Thymus (tissue), 11 donors: ENCODE data around the gene RBM23. TPM values are rescaled to one million over a fixed set of nuclear protein-coding genes. Genes with fewer than 3 reads are reported as not detected.

Source experiments
- DNase-seq, 9 donors: peaks; one replicate each; pipeline ENCODE4 v3.0.0-alpha.2; 2013; ENCODE audit warnings: low spot score in 9 of 9, low read depth in 6 of 9, missing footprints in 1 of 9
- H3K27ac ChIP-seq, 2 donors: one replicate each; pipeline ENCODE4 v1.5.1; 2013; ENCODE audit warnings: control low read depth in 1 of 2, low read depth in 1 of 2, low read length in 1 of 2, mild to moderate bottlenecking in 1 of 2, moderate library complexity in 1 of 2
- H3K27me3 ChIP-seq, 2 donors: one replicate each; pipeline ENCODE4 v1.5.1; 2013; ENCODE audit warnings: low read length in 1 of 2; ENCODE audit not compliant: control insufficient read depth in 2 of 2, insufficient read depth in 1 of 2
- H3K36me3 ChIP-seq, 2 donors: one replicate each; pipeline ENCODE4 v1.5.1; 2013; ENCODE audit warnings: low read length in 1 of 2, mild to moderate bottlenecking in 1 of 2, moderate library complexity in 1 of 2; ENCODE audit not compliant: control insufficient read depth in 2 of 2, insufficient read depth in 2 of 2
- H3K4me1 ChIP-seq, 2 donors: one replicate each; pipeline ENCODE4 v1.5.1; 2013; ENCODE audit warnings: low read length in 2 of 2; ENCODE audit not compliant: control insufficient read depth in 2 of 2, insufficient read depth in 2 of 2
- H3K4me3 ChIP-seq, 2 donors: one replicate each; pipeline ENCODE4 v1.5.1; 2013; ENCODE audit warnings: low read length in 2 of 2, control low read depth in 1 of 2, mild to moderate bottlenecking in 1 of 2
- H3K9me3 ChIP-seq, 2 donors: one replicate each; pipeline ENCODE4 v1.5.1; 2013; ENCODE audit warnings: low read length in 1 of 2, mild to moderate bottlenecking in 1 of 2; ENCODE audit not compliant: control insufficient read depth in 2 of 2, insufficient read depth in 1 of 2
- WGBS: extraction: QIAGEN DNeasy Blood & Tissue Kit; methylation state at CpG from one replicate; pipeline ENCODE4 v1.1.7; 2013; 5-methylcytosine and 5-hydroxymethylcytosine counted together
- polyA plus RNA-seq: library from polyadenylated mRNA; stranded (reverse); fragments of 200-250 nt; gene quantifications from one replicate; pipeline ENCODE4 v1.2.3, GENCODE V29; 2013
- total RNA-seq: library from RNA; stranded (reverse); fragments of 120-200 nt; gene quantifications from one replicate; pipeline ENCODE4 v1.2.4, GENCODE V29; 2013
- donor health status: healthy.

The RBM23 gene
- total and polyA plus RNA-seq, 2 donors: 41.8 to 85.2 TPM

GRCh38 chr14:22945642-22946041 is 26.7 kb upstream of the RBM23 start:
- 99% methylated on average over 3 of the region's 3 CpGs for WGBS
- Histone ChIP-seq H3K4me3 (no peak overlapping the region), H3K4me1 (no peaks in the 10 kb centered on the region), H3K27me3 (no peaks in the 10 kb centered on the region), H3K36me3 (peaks cover 10 to 46% of the 10 kb centered on the region in 2 donors), H3K9me3 (no peaks in the 10 kb centered on the region), H3K27ac (no peak overlapping the region)
- no peak for DNase-seq

- no peak for DNase-seq
- Histone ChIP-seq H3K9me3 (no peaks in the 10 kb centered on the region), H3K36me3 (peaks cover 3 to 23% of the 10 kb centered on the region in 2 donors), H3K4me3 (no peak overlapping the region), H3K27ac (no peak overlapping the region), H3K4me1 (no peaks in the 10 kb centered on the region), H3K27me3 (no peaks in the 10 kb centered on the region)
- WGBS: 97% methylated on average over 4 of the region's 4 CpGs
Observed at GRCh38 chr14:22939684-22940083, 20.7 kb upstream of the RBM23 start.

DNA sequence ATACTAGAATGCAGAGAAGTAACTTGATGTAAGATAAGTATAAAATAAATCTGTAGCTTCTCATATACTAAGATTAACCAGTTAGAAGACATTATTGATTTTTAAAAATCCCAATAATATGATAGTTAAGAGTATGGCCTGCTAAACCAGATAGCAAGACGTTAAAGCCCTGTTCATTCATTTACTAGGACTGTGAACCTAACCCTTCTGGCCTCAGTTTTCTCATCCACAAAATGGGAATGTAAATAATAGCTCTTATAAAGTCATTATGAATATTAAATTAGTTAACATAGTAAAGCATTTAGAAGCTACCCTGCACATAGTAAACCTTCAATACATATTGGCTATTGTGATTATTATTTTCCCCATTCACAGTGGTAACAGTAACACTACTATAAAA is 16.2 kb upstream of the RBM23 start:
- H3K36me3 ChIP-seq: peaks cover 3 to 7% of the 10 kb centered on the region in 2 donors
- no peaks in the 10 kb centered on the region for H3K9me3 ChIP-seq
- DNase-seq: no peak
- H3K27me3 ChIP-seq: no peaks in the 10 kb centered on the region
- no peak overlapping the region for H3K27ac ChIP-seq
- 97% methylated on average over 1 of the region's 1 CpG for WGBS
- no peak overlapping the region for H3K4me3 ChIP-seq
- peaks cover 2 to 7% of the 10 kb centered on the region in 2 donors for H3K4me1 ChIP-seq

DNA sequence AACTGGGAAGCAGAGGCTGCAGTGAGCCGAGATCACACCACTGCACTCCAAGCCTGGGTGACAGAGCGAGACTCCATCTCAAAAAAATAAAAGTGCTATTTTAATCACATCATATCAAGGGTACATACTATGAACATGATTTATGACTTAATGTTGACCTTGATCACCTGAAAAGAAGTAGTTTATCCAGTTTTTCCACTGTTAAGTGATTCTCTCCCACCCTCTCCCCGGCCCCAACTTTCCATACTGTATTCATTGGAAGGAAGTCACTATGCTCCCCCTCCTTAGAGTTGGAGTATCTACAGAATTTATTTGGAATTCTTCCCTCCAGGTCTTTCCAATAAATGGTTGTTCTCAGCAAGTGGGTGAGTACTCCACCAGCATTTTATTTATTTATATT is 13.2 kb upstream of the RBM23 start:
- H3K4me3 ChIP-seq: no peak overlapping the region
- no peak overlapping the region for H3K27ac ChIP-seq
- H3K9me3 ChIP-seq: no peaks in the 10 kb centered on the region
- DNase-seq: no peak
- 98% methylated on average over 3 of the region's 3 CpGs for WGBS
- H3K27me3 ChIP-seq: no peaks in the 10 kb centered on the region
- H3K36me3 ChIP-seq: peaks cover 0 to 3% of the 10 kb centered on the region in 2 donors
- H3K4me1 ChIP-seq: peaks cover 12 to 24% of the 10 kb centered on the region in 2 donors

DNA sequence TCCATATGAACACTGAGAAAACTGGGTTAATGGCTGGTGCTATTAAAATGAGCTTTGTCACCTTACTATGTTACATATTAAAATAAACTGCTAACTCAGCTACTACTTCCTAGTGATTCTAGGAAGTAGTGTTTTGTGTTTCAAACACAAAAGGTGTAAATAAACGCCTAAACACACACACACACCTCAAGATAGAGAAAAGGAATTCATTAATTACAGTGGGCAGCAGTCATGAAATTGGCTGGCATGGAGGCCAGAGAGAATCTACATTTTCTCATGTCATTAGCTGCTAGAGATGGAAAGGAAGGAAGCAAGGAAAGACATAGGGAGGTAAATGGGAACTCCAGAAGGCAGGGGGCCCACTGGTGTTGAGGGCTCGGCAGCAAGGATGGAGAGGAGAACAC is 11.0 kb upstream of the RBM23 start:
- peak overlapping the region; percentile 84 to 85 for H3K27ac ChIP-seq
- WGBS: 3% methylated on average over 2 of the region's 2 CpGs
- H3K4me3 ChIP-seq: peak overlapping the region; percentile 65 to 88
- peaks cover 12 to 24% of the 10 kb centered on the region in 2 donors for H3K4me1 ChIP-seq
- H3K9me3 ChIP-seq: no peaks in the 10 kb centered on the region
- DNase-seq: peak in 2 of 9 donors; percentile 16 to 45
- peaks cover 0 to 20% of the 10 kb centered on the region in 2 donors for H3K36me3 ChIP-seq
- no peaks in the 10 kb centered on the region for H3K27me3 ChIP-seq

- no peaks in the 10 kb centered on the region for H3K27me3 ChIP-seq
- H3K4me1 ChIP-seq: peaks cover 12 to 24% of the 10 kb centered on the region in 2 donors
- H3K9me3 ChIP-seq: no peaks in the 10 kb centered on the region
- H3K4me3 ChIP-seq: peak within 1 kb of the TSS; percentile 65 to 88
- WGBS: under 1% methylated on average over 51 of the region's 51 CpGs
- H3K36me3 ChIP-seq: peaks cover 6 to 26% of the 10 kb centered on the region in 2 donors
- peak; percentile 96 to 100 (median 99) for DNase-seq
- H3K27ac ChIP-seq: peak within 1 kb of the TSS; percentile 84 to 85
Observed at GRCh38 chr14:22929104-22929960, 10.4 kb upstream of the RBM23 start, which contains the start of gene PRMT5. Gene PRMT5, minus strand, starts transcription at chr14:22929376. Its CDS starts 15 bp downstream, at chr14:22929361.

DNA sequence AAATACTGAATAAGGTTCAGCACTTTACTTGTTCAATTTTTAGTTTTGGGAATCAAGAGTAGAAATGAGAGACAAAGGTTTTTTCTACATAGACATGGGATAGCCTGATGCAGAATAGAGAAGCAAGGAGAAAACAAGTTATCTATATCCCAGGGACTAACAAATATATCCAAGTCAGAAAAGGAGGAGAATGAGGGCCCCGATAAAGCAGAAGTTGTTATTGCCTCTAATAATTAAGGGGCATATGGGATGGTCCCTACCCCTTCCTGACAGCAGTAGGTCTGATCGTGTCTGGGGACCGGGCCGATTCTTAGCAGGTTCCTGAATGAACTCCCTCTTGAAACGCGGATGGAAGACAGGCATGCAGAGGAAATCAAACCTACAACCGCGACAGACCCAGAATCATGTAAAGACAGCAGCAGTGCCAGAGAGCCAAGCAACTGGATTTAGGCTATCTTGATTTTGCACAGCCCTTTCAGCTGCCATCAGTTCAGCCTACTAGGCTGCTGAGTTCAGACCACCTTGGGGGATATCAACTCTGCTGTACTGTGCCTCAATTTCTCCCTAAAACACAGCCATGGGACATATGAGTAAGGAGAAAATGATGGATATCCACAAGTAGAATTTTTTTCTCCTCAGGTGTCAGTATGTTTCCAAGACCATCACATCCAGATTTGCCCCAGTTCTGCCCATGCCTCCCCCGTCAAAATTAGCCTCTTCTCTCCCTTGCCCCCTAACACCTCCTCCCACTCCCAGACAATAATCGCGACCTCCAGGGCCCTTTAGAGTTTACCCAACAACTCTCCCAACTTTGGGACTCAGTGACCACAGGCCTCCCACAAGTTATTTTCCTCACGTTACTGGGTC is 9.5 kb upstream of the RBM23 start:
- WGBS: 10% methylated on average over 12 of the region's 12 CpGs
- Histone ChIP-seq H3K27ac (peak overlapping the region; percentile 72 to 85), H3K4me1 (peaks cover 12 to 24% of the 10 kb centered on the region in 2 donors), H3K9me3 (no peaks in the 10 kb centered on the region), H3K36me3 (peaks cover 14 to 34% of the 10 kb centered on the region in 2 donors), H3K4me3 (peak overlapping the region; percentile 65 to 88), H3K27me3 (no peaks in the 10 kb centered on the region)
- peak in 1 of 9 donors; percentile 37 for DNase-seq

- H3K4me1 ChIP-seq: peaks cover 12 to 24% of the 10 kb centered on the region in 2 donors
- H3K9me3 ChIP-seq: no peaks in the 10 kb centered on the region
- H3K27ac ChIP-seq: no peak overlapping the region
- no peak for DNase-seq
- WGBS: 98% methylated on average over 4 of the region's 4 CpGs
- no peak overlapping the region for H3K4me3 ChIP-seq
- no peaks in the 10 kb centered on the region for H3K27me3 ChIP-seq
- H3K36me3 ChIP-seq: peaks cover 21 to 52% of the 10 kb centered on the region in 2 donors
Observed at GRCh38 chr14:22926316-22926715, 7.4 kb upstream of the RBM23 start.
